ENCODE measurements around the gene STYXL1. TPM values are rescaled to one million over a fixed set of nuclear protein-coding genes. Genes with fewer than 3 reads are reported as not detected.
"Not testable (repeated sequence)": the region's sequence is repeated elsewhere in the genome, so short reads cannot be mapped to it uniquely, and the experiment has no call there.

Gene STYXL1
- polyA plus RNA-seq, 3 donors: 64.6 to 79.8 (median 67.2) TPM

GRCh38 chr7:76086070-76086469, 38.3 kb upstream of the STYXL1 start:
- Mint-ChIP-seq H3K4me3 (no peak overlapping the region), H3K27ac (no peak overlapping the region), H3K27me3 (ENCODE audit: low read depth in 3 of 3) (peaks cover 1 to 7% (median 5%) of the 10 kb centered on the region in 3 donors), H3K9me3 (peaks cover 0 to 1% (median 0%) of the 10 kb centered on the region in 7 donors), H3K36me3 (no peaks in the 10 kb centered on the region), H3K4me1 (no peaks in the 10 kb centered on the region)
- TF ChIP-seq, protein P1, sequence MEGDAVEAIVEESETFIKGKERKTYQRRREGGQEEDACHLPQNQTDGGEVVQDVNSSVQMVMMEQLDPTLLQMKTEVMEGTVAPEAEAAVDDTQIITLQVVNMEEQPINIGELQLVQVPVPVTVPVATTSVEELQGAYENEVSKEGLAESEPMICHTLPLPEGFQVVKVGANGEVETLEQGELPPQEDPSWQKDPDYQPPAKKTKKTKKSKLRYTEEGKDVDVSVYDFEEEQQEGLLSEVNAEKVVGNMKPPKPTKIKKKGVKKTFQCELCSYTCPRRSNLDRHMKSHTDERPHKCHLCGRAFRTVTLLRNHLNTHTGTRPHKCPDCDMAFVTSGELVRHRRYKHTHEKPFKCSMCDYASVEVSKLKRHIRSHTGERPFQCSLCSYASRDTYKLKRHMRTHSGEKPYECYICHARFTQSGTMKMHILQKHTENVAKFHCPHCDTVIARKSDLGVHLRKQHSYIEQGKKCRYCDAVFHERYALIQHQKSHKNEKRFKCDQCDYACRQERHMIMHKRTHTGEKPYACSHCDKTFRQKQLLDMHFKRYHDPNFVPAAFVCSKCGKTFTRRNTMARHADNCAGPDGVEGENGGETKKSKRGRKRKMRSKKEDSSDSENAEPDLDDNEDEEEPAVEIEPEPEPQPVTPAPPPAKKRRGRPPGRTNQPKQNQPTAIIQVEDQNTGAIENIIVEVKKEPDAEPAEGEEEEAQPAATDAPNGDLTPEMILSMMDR (IDR thresholded peaks at IDR 0.05): no peak
- no peak for DNase-seq
- Histone ChIP-seq H3K9ac (ENCODE audit: insufficient read depth, low read length, poor library complexity, severe bottlenecking) (no peak overlapping the region), H3K36me3 (replicated peaks in 1 of 2; ENCODE audit: control insufficient read depth in 1 of 2, insufficient read depth in 2 of 2, low read length in 2 of 2) (no peaks in the 10 kb centered on the region), H3K79me2 (ENCODE audit: insufficient read depth, low read length) (no peaks in the 10 kb centered on the region), H3K4me3 (replicated peaks in 1 of 3; ENCODE audit: low read depth in 2 of 3, low read length in 3 of 3) (no peak overlapping the region), H3K27me3 (ENCODE audit: control insufficient read depth in 2 of 2, insufficient read depth in 2 of 2, low read length in 2 of 2) (no peaks in the 10 kb centered on the region), H3K9me3 (replicated peaks in 1 of 2; ENCODE audit: control insufficient read depth in 1 of 2, insufficient read depth in 1 of 2, low read length in 2 of 2) (no peaks in the 10 kb centered on the region), H4K20me1 (ENCODE audit: insufficient read depth, low read length) (no peaks in the 10 kb centered on the region), H2AFZ (ENCODE audit: insufficient read depth, low read depth, low read length, poor library complexity, severe bottlenecking) (no peak overlapping the region), H3K27ac (ENCODE audit: low read depth in 1 of 2, low read length in 2 of 2) (no peak overlapping the region), H3K4me2 (replicated peaks; ENCODE audit: extremely low read depth, low read length, poor library complexity, severe bottlenecking) (no peak overlapping the region), H3K4me1 (ENCODE audit: control insufficient read depth in 1 of 2, insufficient read depth in 2 of 2, low read length in 2 of 2) (no peaks in the 10 kb centered on the region)
- intact Hi-C loops (cut with micrococcal nuclease): no loop called here
- WGBS (ENCODE audit: insufficient coverage): 100% methylated on average over 1 of the region's 4 CpGs

DNA sequence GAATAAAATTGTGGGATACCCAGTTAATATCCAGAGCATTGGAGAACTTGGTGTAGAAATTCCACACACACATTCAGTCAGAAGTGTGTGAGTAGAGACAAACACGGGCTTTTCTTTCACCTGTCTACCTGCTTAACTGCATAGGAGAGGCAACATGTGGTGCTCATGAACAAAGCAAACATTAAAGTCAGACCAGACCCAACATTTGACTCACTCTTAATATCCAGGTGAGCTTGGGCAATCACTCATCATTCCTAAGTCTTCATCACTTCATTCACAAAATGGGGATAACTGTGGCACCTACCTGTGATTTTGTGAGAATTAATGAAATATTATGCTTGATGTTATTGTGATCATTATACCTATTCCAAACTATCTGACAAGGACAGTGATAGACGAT, 36.3 kb upstream of the STYXL1 start:
- H3K4me1 ChIP-seq (ENCODE audit: control insufficient read depth in 1 of 2, insufficient read depth in 2 of 2, low read length in 2 of 2); H3K27me3 ChIP-seq (ENCODE audit: control insufficient read depth in 2 of 2, insufficient read depth in 2 of 2, low read length in 2 of 2); H3K36me3 Mint-ChIP-seq; H3K27me3 Mint-ChIP-seq (ENCODE audit: low read depth in 3 of 3); H3K36me3 ChIP-seq (replicated peaks in 1 of 2; ENCODE audit: control insufficient read depth in 1 of 2, insufficient read depth in 2 of 2, low read length in 2 of 2); H3K27ac Mint-ChIP-seq; H3K9me3 Mint-ChIP-seq; H3K27ac ChIP-seq (ENCODE audit: low read depth in 1 of 2, low read length in 2 of 2); H3K79me2 ChIP-seq (ENCODE audit: insufficient read depth, low read length); H3K4me3 ChIP-seq (replicated peaks in 1 of 3; ENCODE audit: low read depth in 2 of 3, low read length in 3 of 3); DNase-seq; H2AFZ ChIP-seq (ENCODE audit: insufficient read depth, low read depth, low read length, poor library complexity, severe bottlenecking); H3K4me2 ChIP-seq (replicated peaks; ENCODE audit: extremely low read depth, low read length, poor library complexity, severe bottlenecking); H3K4me1 Mint-ChIP-seq; H3K9me3 ChIP-seq (replicated peaks in 1 of 2; ENCODE audit: control insufficient read depth in 1 of 2, insufficient read depth in 1 of 2, low read length in 2 of 2); intact Hi-C loops (cut with micrococcal nuclease); H3K4me3 Mint-ChIP-seq; H3K9ac ChIP-seq (ENCODE audit: insufficient read depth, low read length, poor library complexity, severe bottlenecking); H4K20me1 ChIP-seq (ENCODE audit: insufficient read depth, low read length): not testable (repeated sequence)
- WGBS (ENCODE audit: insufficient coverage): no CpG with 5 or more reads among the region's 2 CpGs
